ENCODE results near the gene WFDC6.

- no peak for TF ChIP-seq EP300 (IDR thresholded peaks at IDR 0.05)
- no peak for TF ChIP-seq CTCF (IDR thresholded peaks at IDR 0.05)
- no peak for TF ChIP-seq POLR2A (IDR thresholded peaks at IDR 0.05; ENCODE audit: low read depth)
- TF ChIP-seq POLR2AphosphoS5 (IDR thresholded peaks at IDR 0.05): no peak
These were observed 50.2 kb downstream of the WFDC6 start for GRCh38 chr20:45489083-45489531.
